ENCODE measurements around the gene CDH13.

Gene CDH13

DNA sequence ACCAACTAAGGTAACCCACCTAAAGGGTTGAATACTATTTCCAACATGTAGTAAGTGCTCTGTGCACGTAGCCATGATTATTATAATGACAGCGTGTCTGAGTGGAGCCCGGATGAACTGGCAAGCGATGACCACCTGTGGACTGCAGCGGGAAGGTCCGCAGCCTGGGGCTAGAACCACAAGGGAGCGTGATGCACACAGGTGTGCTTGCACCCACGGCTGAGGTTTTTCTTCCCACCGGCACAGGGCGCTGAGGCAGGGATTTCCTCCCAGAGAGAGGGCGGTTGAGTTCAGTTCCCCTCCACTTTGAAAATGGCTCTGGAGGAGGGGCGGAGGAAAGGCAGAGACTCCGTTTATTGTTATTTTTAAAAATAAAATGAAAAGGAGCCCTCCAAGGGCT, 959.3 kb downstream of the CDH13 start:
- no peaks in the 10 kb centered on the region for H3K36me3 ChIP-seq (ENCODE audit: control insufficient read depth, insufficient read depth, low read length)
- H3K4me3 ChIP-seq (replicated peaks; ENCODE audit: low read depth, low read length) = no peak overlapping the region
- no peak for DNase-seq (ENCODE audit: extremely low read depth, insufficient read length)
- TF ChIP-seq, protein P1, sequence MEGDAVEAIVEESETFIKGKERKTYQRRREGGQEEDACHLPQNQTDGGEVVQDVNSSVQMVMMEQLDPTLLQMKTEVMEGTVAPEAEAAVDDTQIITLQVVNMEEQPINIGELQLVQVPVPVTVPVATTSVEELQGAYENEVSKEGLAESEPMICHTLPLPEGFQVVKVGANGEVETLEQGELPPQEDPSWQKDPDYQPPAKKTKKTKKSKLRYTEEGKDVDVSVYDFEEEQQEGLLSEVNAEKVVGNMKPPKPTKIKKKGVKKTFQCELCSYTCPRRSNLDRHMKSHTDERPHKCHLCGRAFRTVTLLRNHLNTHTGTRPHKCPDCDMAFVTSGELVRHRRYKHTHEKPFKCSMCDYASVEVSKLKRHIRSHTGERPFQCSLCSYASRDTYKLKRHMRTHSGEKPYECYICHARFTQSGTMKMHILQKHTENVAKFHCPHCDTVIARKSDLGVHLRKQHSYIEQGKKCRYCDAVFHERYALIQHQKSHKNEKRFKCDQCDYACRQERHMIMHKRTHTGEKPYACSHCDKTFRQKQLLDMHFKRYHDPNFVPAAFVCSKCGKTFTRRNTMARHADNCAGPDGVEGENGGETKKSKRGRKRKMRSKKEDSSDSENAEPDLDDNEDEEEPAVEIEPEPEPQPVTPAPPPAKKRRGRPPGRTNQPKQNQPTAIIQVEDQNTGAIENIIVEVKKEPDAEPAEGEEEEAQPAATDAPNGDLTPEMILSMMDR (IDR thresholded peaks at IDR 0.05; ENCODE audit: insufficient read depth, low read length, poor library complexity, severe bottlenecking) = no peak
- no peaks in the 10 kb centered on the region; the same call in 1 of the 2 replicates for H3K27me3 ChIP-seq (replicated peaks; ENCODE audit: control insufficient read depth, insufficient read depth, low read length)

DNA sequence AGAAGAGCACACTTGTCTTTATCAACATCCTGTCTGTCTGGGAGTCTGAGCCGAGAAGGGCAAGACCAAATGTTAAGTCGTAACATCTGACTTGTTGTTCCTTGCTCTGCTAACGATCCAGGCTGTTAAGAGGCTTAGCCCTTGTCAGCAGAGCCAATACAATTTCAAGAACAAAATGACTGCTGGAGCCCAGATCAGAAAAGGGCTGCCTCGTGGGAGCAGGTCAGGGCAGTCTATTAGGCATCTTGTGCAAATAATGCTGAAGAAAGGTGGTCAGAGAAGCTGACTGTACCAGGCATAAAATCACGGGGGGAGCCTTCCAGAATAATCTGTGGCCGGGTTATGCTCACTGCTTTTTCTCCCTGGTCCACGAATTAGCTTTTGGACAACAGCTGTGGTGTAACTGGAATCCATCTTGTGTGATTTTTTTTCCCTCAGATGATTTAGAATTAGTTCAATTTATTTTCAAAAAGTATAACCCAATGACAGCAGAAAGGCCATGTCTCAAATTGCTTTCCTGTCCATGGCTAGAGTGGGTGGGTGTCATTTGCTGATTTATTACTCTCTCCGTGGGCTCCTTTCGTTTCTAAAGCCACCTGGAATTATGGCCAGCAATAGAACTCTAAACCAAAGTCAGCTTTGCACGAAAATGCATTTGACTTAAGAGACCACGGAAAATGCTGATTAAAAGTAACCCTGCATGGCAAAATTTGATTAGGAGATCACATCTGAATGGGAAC, 959.9 kb downstream of the CDH13 start:
- TF ChIP-seq, protein P1 (IDR thresholded peaks at IDR 0.05; ENCODE audit: insufficient read depth, low read length, poor library complexity, severe bottlenecking) = no peak
- DNase-seq (ENCODE audit: extremely low read depth, insufficient read length) = no peak
- no peaks in the 10 kb centered on the region for H3K36me3 ChIP-seq (ENCODE audit: control insufficient read depth, insufficient read depth, low read length)
- H3K4me3 ChIP-seq (replicated peaks; ENCODE audit: low read depth, low read length) = no peak overlapping the region
- no peaks in the 10 kb centered on the region; the same call in 1 of the 2 replicates for H3K27me3 ChIP-seq (replicated peaks; ENCODE audit: control insufficient read depth, insufficient read depth, low read length)

DNA sequence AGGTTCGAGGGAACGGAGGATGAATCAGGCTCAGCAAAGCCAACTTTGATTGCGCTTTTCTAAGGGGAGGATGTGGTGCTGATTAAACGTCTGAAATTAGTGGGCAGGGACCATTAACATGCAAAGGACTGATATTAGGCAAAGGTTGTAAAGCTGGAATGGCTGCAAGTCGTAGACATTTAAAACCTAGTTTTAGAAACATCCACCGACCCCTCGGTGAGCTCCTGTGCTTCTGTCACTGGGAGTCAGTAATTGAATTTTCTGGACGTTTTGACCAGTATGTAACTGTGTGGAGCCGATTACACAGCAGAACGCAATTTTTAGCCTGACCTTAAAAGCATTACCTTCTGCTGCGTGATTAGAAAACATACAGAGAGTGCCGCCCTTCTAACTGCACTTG, 960.4 kb downstream of the CDH13 start:
- TF ChIP-seq, protein P1 (IDR thresholded peaks at IDR 0.05; ENCODE audit: insufficient read depth, low read length, poor library complexity, severe bottlenecking) = no peak
- no peaks in the 10 kb centered on the region; the same call in 1 of the 2 replicates for H3K27me3 ChIP-seq (replicated peaks; ENCODE audit: control insufficient read depth, insufficient read depth, low read length)

DNA sequence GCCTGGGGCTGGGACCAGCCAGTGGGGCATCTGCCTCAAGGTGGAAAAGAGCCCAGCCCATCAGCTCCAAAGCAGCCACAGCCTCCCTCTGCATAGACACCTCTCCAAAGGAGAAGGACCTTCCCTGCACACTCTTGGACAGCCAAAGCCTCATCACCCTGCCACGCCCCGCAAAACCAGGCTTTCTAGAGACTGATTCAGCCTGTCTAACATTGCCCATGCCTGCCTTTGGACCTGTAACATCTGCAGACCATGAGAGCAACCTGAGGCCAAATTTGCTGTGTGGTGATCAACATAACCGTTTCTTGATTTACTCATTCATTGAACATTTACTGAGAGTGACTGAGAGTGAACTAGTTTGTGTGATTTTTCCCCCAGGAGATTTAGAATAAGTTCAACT, 961.3 kb downstream of the CDH13 start:
- no peak for DNase-seq (ENCODE audit: extremely low read depth, insufficient read length)
- Histone ChIP-seq H3K27me3 (replicated peaks; ENCODE audit: control insufficient read depth, insufficient read depth, low read length) (no peaks in the 10 kb centered on the region; the same call in 1 of the 2 replicates), H3K36me3 (ENCODE audit: control insufficient read depth, insufficient read depth, low read length) (no peaks in the 10 kb centered on the region), H3K4me3 (replicated peaks; ENCODE audit: low read depth, low read length) (no peak overlapping the region)
- TF ChIP-seq, protein P1 (IDR thresholded peaks at IDR 0.05; ENCODE audit: insufficient read depth, low read length, poor library complexity, severe bottlenecking) = no peak

More for the DNA sequence above, 960.4 kb downstream of the CDH13 start:
- Histone ChIP-seq H3K4me3 (replicated peaks; ENCODE audit: low read depth, low read length) (no peak overlapping the region), H3K36me3 (ENCODE audit: control insufficient read depth, insufficient read depth, low read length) (no peaks in the 10 kb centered on the region)
- no peak for DNase-seq (ENCODE audit: extremely low read depth, insufficient read length)

DNA sequence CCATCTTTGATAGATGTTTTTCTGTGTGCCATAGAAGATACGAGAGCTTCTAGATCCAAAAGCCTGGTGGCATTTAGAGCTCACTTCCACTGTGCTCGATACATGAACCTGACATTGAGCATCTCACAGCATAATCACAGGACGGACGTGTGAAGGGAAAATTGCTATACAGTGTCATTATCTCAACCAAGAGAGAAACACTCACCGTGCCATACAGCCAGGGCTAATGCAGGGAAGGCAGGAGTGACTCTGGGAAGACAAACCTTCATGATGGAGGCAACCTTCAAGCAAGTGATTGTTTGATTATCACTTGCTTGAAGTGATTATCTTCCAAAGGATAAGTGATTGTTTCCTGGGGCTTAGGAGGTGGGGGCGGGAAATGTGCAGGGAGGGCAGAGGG, 962.8 kb downstream of the CDH13 start:
- TF ChIP-seq, protein P1 (IDR thresholded peaks at IDR 0.05; ENCODE audit: insufficient read depth, low read length, poor library complexity, severe bottlenecking) = no peak
- Histone ChIP-seq H3K4me3 (replicated peaks; ENCODE audit: low read depth, low read length) (no peak overlapping the region), H3K27me3 (replicated peaks; ENCODE audit: control insufficient read depth, insufficient read depth, low read length) (no peaks in the 10 kb centered on the region; the same call in 1 of the 2 replicates), H3K36me3 (ENCODE audit: control insufficient read depth, insufficient read depth, low read length) (no peaks in the 10 kb centered on the region)
- DNase-seq (ENCODE audit: extremely low read depth, insufficient read length) = no peak
